ENCODE measurements around the gene NUDT2. TPM values are rescaled to one million over a fixed set of nuclear protein-coding genes. Genes with fewer than 3 reads are reported as not detected.

Gene NUDT2
- total and polyA plus RNA-seq, 2 donors (not counting 1 experiment from before 2014, with no cell fraction given) = 47.1 to 50.8 TPM

- peak; percentile 66 to 70 for DNase-seq (ENCODE audit: low read depth in 2 of 2)
- Histone ChIP-seq H3K79me2 (ENCODE audit: control insufficient read depth, insufficient read depth, low read length) (no peaks in the 10 kb centered on the region), H3K27ac (ENCODE audit: insufficient read depth, low read length) (no peak overlapping the region), H4K20me1 (ENCODE audit: control insufficient read depth, extremely low read depth, insufficient read depth, low read length) (no peaks in the 10 kb centered on the region), H3K4me3 (replicated peaks in 1 of 4; ENCODE audit: control extremely low read depth in 1 of 4, insufficient read depth in 1 of 4, low read depth in 3 of 4, low read length in 4 of 4) (peak overlapping the region; percentile 39 to 53 (median 48)), H3K36me3 (ENCODE audit: control insufficient read depth, insufficient read depth, low read length) (no peaks in the 10 kb centered on the region), H3K27me3 (ENCODE audit: control insufficient read depth, insufficient read depth, low read length) (peaks cover 6% of the 10 kb centered on the region), H2AFZ (ENCODE audit: low read length) (peak overlapping the region; percentile 91), H3K4me2 (ENCODE audit: extremely low read depth, insufficient read depth, low read length) (peak overlapping the region; percentile 91), H3K9ac (ENCODE audit: insufficient read depth, low read length) (peak overlapping the region; percentile 43), H3K9me3 (ENCODE audit: control insufficient read depth, insufficient read depth, low read depth, low read length) (no peaks in the 10 kb centered on the region), H3K4me1 (ENCODE audit: control insufficient read depth, extremely low read depth, insufficient read depth, low read length) (peaks cover 3% of the 10 kb centered on the region)
- peak; percentile 39 for TF ChIP-seq EZH2 (IDR thresholded peaks at IDR 0.05; ENCODE audit: low read length, missing control alignments)
- TF ChIP-seq, protein P1, sequence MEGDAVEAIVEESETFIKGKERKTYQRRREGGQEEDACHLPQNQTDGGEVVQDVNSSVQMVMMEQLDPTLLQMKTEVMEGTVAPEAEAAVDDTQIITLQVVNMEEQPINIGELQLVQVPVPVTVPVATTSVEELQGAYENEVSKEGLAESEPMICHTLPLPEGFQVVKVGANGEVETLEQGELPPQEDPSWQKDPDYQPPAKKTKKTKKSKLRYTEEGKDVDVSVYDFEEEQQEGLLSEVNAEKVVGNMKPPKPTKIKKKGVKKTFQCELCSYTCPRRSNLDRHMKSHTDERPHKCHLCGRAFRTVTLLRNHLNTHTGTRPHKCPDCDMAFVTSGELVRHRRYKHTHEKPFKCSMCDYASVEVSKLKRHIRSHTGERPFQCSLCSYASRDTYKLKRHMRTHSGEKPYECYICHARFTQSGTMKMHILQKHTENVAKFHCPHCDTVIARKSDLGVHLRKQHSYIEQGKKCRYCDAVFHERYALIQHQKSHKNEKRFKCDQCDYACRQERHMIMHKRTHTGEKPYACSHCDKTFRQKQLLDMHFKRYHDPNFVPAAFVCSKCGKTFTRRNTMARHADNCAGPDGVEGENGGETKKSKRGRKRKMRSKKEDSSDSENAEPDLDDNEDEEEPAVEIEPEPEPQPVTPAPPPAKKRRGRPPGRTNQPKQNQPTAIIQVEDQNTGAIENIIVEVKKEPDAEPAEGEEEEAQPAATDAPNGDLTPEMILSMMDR (conservative IDR thresholded peaks at IDR 0.05 in 1 of 2, IDR thresholded peaks at IDR 0.05 in 1 of 2; ENCODE audit: low read depth in 1 of 2, low read length in 2 of 2) = no peak
These were observed 51.3 kb downstream of the NUDT2 start for GRCh38 chr9:34380511-34381315.

- H3K9ac ChIP-seq (ENCODE audit: insufficient read depth, low read length) = no peak overlapping the region
- H3K4me2 ChIP-seq (ENCODE audit: extremely low read depth, insufficient read depth, low read length) = peak overlapping the region; percentile 91
- peak; percentile 9 for TF ChIP-seq EZH2 (IDR thresholded peaks at IDR 0.05; ENCODE audit: low read length, missing control alignments)
- TF ChIP-seq, protein P1 (conservative IDR thresholded peaks at IDR 0.05 in 1 of 2, IDR thresholded peaks at IDR 0.05 in 1 of 2; ENCODE audit: low read depth in 1 of 2, low read length in 2 of 2) = no peak
- no peaks in the 10 kb centered on the region for H3K79me2 ChIP-seq (ENCODE audit: control insufficient read depth, insufficient read depth, low read length)
- H3K27ac ChIP-seq (ENCODE audit: insufficient read depth, low read length) = no peak overlapping the region
- peak overlapping the region; percentile 91 for H2AFZ ChIP-seq (ENCODE audit: low read length)
- H3K4me1 ChIP-seq (ENCODE audit: control insufficient read depth, extremely low read depth, insufficient read depth, low read length) = peaks cover 3% of the 10 kb centered on the region
- no peaks in the 10 kb centered on the region for H3K9me3 ChIP-seq (ENCODE audit: control insufficient read depth, insufficient read depth, low read depth, low read length)
- H3K4me3 ChIP-seq (replicated peaks in 1 of 4; ENCODE audit: control extremely low read depth in 1 of 4, insufficient read depth in 1 of 4, low read depth in 3 of 4, low read length in 4 of 4) = peak overlapping the region in 1 of 4 experiments; percentile 53
- no peaks in the 10 kb centered on the region for H4K20me1 ChIP-seq (ENCODE audit: control insufficient read depth, extremely low read depth, insufficient read depth, low read length)
- no peak for DNase-seq (ENCODE audit: low read depth in 2 of 2)
- no peaks in the 10 kb centered on the region for H3K36me3 ChIP-seq (ENCODE audit: control insufficient read depth, insufficient read depth, low read length)
- peaks cover 6% of the 10 kb centered on the region for H3K27me3 ChIP-seq (ENCODE audit: control insufficient read depth, insufficient read depth, low read length)
These were observed 52.0 kb downstream of the NUDT2 start for GRCh38 chr9:34381323-34381722.

DNA sequence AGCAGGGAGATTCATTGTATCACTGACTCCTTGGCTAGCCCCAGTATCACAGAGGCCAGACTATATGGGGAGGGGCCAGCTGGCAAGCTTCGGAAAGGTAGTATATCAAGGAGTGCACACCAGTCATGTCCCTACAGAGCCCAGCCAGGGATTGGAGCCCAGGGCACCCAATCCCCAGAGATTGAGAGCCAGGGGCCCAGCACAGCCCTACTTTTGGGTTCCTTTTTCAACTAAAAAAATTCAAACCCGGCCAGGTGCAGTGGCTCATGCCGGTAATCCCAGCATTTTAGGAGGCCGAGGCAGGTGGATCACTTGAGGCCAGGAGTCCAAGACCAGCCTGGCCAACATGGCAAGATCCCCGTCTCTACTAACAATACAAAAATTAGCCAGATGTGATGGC, 52.7 kb downstream of the NUDT2 start:
- no peak for TF ChIP-seq EZH2 (IDR thresholded peaks at IDR 0.05; ENCODE audit: low read length, missing control alignments)
- TF ChIP-seq, protein P1 (conservative IDR thresholded peaks at IDR 0.05 in 1 of 2, IDR thresholded peaks at IDR 0.05 in 1 of 2; ENCODE audit: low read depth in 1 of 2, low read length in 2 of 2) = no peak
- no peak overlapping the region for H3K4me3 ChIP-seq (replicated peaks in 1 of 4; ENCODE audit: control extremely low read depth in 1 of 4, insufficient read depth in 1 of 4, low read depth in 3 of 4, low read length in 4 of 4)
- H3K27me3 ChIP-seq (ENCODE audit: control insufficient read depth, insufficient read depth, low read length) = peaks cover 6% of the 10 kb centered on the region

More for the DNA sequence above, 52.7 kb downstream of the NUDT2 start:
- Histone ChIP-seq H3K9me3 (ENCODE audit: control insufficient read depth, insufficient read depth, low read depth, low read length) (no peaks in the 10 kb centered on the region), H2AFZ (ENCODE audit: low read length) (no peak overlapping the region), H3K4me2 (ENCODE audit: extremely low read depth, insufficient read depth, low read length) (no peak overlapping the region), H3K27ac (ENCODE audit: insufficient read depth, low read length) (no peak overlapping the region), H4K20me1 (ENCODE audit: control insufficient read depth, extremely low read depth, insufficient read depth, low read length) (no peaks in the 10 kb centered on the region), H3K36me3 (ENCODE audit: control insufficient read depth, insufficient read depth, low read length) (no peaks in the 10 kb centered on the region), H3K4me1 (ENCODE audit: control insufficient read depth, extremely low read depth, insufficient read depth, low read length) (peaks cover 3% of the 10 kb centered on the region), H3K9ac (ENCODE audit: insufficient read depth, low read length) (no peak overlapping the region), H3K79me2 (ENCODE audit: control insufficient read depth, insufficient read depth, low read length) (no peaks in the 10 kb centered on the region)
- no peak for DNase-seq (ENCODE audit: low read depth in 2 of 2)

All from fibroblast of lung (primary cell).